ENCODE data around the gene RAB11B.

RAB11B gene

GRCh38 chr19:8397746-8398310 is 7.7 kb downstream of the RAB11B start:
- DNase-seq (ENCODE audit: extremely low read depth, low read depth) = no peak
- TF ChIP-seq CTCF (IDR thresholded peaks at IDR 0.05; ENCODE audit: low read depth, low read length, missing control alignments) = no peak
- H3K4me3 ChIP-seq (replicated peaks; ENCODE audit: low read depth, low read length) = no peak overlapping the region

DNA sequence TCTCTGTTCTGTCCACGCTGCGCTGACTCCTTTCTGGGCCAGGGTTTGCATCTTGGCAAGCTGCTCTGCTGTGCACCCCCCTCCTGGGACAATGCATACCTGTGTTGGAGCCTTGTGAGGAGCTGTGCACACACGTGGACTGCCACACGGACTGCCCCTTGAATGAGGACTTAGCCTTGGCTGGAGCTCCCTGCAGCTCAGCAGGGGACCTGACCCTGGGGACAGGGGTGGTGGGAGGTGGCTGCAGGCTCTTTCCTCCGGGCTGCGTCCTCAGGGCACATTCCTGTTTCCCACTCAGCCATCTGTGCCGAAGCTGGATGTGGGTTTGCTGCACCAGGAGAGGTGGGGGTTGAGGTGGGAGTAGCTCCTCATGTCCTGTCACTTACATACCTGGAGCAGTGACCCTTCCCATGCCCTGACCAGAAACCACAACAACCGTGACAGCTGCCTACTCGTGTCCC is 8.2 kb downstream of the RAB11B start:
- H3K4me3 ChIP-seq (replicated peaks; ENCODE audit: low read depth, low read length) = no peak overlapping the region
- no peak for TF ChIP-seq CTCF (IDR thresholded peaks at IDR 0.05; ENCODE audit: low read depth, low read length, missing control alignments)
- DNase-seq (ENCODE audit: extremely low read depth, low read depth) = no peak

DNA sequence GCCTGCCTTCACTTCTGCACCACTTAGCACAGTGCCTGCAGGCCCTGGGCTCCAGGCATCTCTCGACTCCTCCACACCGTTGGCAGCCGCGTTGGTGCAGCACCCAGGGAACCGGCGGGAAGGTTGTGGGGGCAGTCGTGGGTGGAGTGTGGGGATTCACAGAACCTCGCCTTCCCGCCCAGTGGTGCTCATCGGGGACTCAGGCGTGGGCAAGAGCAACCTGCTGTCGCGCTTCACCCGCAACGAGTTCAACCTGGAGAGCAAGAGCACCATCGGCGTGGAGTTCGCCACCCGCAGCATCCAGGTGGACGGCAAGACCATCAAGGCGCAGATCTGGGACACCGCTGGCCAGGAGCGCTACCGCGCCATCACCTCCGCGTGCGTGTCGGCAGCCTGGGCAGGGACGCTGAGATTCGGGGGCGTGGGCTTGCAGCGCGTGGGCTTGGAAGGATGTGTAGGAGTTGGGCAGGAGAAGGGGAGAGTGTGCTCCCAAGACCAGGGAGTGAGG is 9.6 kb downstream of the RAB11B start:
- DNase-seq (ENCODE audit: extremely low read depth, low read depth) = no peak

GRCh38 chr19:8401981-8402411 is 11.8 kb downstream of the RAB11B start:
- no peak for TF ChIP-seq CTCF (IDR thresholded peaks at IDR 0.05; ENCODE audit: low read depth, low read length, missing control alignments)
- no peak for DNase-seq (ENCODE audit: extremely low read depth, low read depth)
- no peak overlapping the region for H3K4me3 ChIP-seq (replicated peaks; ENCODE audit: low read depth, low read length)

More for the DNA sequence above, 9.6 kb downstream of the RAB11B start:
- no peak overlapping the region for H3K4me3 ChIP-seq (replicated peaks; ENCODE audit: low read depth, low read length)
- no peak for TF ChIP-seq CTCF (IDR thresholded peaks at IDR 0.05; ENCODE audit: low read depth, low read length, missing control alignments)

DNA sequence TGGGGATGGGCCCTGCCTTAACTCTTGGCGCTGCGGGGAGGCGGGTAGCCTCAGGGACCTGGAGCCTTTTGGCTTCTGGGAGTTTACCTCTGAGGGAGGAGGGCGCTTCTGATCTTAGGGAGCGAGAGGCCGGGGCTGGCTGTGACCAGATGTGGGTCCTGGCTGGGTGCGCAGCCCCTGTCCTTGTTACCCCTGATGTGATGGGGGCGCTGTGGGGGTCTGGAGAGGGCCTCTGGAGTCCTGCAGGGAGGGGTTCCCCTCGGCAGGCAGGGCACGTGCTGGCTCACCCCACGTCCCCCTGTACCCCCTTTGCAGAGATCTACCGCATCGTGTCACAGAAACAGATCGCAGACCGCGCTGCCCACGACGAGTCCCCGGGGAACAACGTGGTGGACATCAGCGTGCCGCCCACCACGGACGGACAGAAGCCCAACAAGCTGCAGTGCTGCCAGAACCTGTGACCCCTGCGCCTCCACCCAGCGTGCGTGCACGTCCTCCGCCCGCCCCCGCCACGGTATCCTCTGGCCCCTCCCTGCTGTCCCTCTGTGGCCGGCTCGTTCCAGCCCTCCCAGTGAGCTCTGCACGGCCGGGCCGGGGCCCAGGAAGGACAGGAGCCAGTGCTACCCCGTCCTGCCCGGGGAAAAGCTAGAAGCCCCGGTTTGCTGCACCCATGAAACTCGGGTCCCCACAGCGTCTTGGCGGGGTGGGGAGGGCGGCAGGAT is 13.1 kb downstream of the RAB11B start:
- no peak overlapping the region for H3K4me3 ChIP-seq (replicated peaks; ENCODE audit: low read depth, low read length)
- TF ChIP-seq CTCF (IDR thresholded peaks at IDR 0.05; ENCODE audit: low read depth, low read length, missing control alignments) = no peak

DNA sequence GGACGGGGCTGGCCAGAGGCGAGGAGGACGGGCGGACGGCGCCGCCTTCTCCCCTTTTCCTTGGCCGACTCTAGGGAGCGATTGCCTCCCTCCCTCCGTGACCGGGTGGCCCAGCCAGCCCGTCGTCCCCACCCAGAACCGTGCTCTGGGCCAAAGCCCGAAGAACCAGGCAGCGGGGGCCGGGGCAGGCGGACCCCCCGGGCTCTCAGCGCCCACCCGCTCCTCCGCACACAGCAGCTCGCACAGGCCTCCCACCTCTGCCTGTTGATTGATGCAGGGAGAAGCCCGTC is 13.6 kb downstream of the RAB11B start:
- TF ChIP-seq CTCF (IDR thresholded peaks at IDR 0.05; ENCODE audit: low read depth, low read length, missing control alignments) = no peak
- DNase-seq (ENCODE audit: extremely low read depth, low read depth) = no peak
- H3K4me3 ChIP-seq (replicated peaks; ENCODE audit: low read depth, low read length) = no peak overlapping the region

More for the DNA sequence above, 13.1 kb downstream of the RAB11B start:
- no peak for DNase-seq (ENCODE audit: extremely low read depth, low read depth)

Measured in HFF-Myc (cell line).